ENCODE measurements around the gene IGLON5. TPM values are rescaled to one million over a fixed set of nuclear protein-coding genes. Genes with fewer than 3 reads are reported as not detected.

The IGLON5 gene
- polyA plus RNA-seq, 3 donors from 2014 or later = not detected

DNA sequence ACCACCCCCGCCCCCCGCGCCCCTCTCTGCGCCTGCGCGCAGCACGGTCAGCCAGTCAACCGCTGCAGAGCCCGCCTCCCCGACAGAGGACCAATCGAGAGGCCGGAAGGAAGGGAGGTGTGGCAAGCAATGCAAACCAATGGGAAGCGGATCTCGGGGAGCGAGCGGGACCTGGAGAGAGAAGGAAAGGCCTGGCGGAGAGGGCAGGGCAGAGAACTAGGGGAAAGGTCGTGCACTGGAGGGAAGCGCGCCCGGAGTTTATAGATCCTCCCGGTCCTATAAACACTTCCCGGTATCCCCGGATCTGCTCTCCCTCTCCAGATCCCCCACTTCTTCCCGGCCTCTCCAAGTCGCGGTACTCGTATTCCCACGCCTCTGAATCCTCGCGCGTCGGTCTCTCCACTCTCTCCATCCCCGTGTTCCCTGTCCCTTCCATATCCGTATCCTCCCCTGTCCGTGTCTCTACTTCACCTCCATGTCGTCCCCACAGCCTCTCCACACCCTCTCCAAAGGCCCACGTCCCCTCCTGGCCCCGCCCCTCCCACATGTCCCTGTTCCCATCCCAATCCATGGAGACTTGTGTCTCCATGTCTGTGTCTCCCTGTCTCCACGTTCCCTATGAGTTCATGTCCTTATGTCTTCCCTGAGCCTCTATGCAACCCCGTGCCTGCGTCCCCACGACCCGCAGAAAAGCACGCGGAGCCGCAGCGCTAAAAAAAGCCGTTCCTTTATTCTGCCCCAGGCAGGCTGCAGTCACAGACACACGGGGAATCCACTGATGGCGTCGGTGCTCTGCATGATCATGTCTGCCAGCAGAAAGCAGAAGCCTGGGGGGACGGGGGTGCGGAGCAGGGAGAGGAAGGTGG is 55.2 kb downstream of the IGLON5 start:
- DNase-seq = peak; percentile 88 to 89 (median 89)
- H3K4me3 Mint-ChIP-seq = peak overlapping the region; percentile 94 to 100 (median 98)
- peaks cover 16 to 21% (median 17%) of the 10 kb centered on the region in 3 donors for H3K36me3 Mint-ChIP-seq
- peaks cover 42 to 69% of the 10 kb centered on the region in 2 donors for H3K4me1 Mint-ChIP-seq
- peak overlapping the region; percentile 94 to 100 (median 100) for H3K27ac Mint-ChIP-seq
- H3K27me3 Mint-ChIP-seq (ENCODE audit: low read depth in 3 of 3) = peaks cover 21 to 36% (median 23%) of the 10 kb centered on the region in 3 donors
- H3K9me3 Mint-ChIP-seq = no peaks in the 10 kb centered on the region

DNA sequence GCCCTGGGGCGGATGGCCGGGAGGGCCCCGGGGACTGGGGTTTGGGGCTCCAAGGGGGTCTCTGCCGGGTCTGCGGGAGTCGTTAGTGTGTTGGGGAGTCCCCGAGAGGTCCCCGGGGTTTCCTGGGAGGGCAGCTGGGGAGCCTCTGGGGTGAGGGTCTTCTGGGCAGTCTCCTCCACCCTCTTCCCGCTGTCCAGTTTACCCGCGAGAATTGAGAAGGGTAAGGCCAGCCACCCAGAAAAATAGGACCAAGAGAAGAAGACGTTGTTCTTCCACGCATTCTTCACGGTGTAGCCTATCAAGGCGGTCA is 55.8 kb downstream of the IGLON5 start:
- peaks cover 21 to 40% (median 23%) of the 10 kb centered on the region in 3 donors for H3K27me3 Mint-ChIP-seq (ENCODE audit: low read depth in 3 of 3)
- H3K27ac Mint-ChIP-seq = peak overlapping the region; percentile 94 to 100 (median 100)
- H3K4me3 Mint-ChIP-seq = peak overlapping the region; percentile 94 to 100 (median 98)
- peaks cover 42 to 64% of the 10 kb centered on the region in 2 donors for H3K4me1 Mint-ChIP-seq
- H3K36me3 Mint-ChIP-seq = peaks cover 17 to 27% (median 22%) of the 10 kb centered on the region in 3 donors
- no peaks in the 10 kb centered on the region for H3K9me3 Mint-ChIP-seq
- peak in 1 of 3 donors; percentile 51 for DNase-seq

DNA sequence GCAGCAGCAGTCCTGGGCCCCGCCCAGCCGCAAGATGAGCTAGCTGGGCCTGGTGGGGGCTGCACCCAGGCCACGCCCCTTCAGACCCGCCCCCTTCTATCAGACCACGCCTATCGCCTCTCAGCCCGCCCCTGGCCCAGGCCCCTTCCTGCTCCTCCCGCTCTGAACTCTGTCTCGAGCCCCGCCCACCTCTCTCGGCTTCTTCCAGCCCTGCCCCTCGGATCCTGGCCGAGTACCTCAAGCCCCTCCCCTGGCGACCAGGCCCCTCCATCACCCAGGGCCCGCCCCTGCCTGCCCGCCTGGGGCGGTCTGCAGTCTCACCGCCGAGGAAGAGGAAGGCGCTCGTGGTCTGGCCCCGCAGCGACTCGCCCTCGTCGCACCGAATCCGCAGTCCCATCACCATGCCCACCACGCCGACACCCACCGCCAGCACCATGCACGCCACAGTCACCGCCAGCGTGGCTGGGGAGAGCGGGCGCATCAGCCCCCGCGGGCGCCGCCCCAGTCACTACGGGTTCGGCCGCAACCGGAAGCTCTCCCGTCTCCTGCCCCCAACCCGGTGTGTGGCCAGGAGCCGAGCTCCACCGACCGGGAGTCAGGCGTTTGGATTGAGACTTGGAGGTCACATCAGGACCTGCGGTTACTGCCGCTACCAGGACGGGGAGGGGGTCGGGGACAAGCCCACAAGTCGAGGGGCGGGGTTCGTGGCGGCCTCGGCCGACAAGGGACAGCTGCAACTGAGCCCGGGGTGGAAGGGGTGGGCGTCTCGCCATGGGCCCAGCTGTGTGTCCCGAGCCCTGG is 56.3 kb downstream of the IGLON5 start:
- Mint-ChIP-seq H3K36me3 (peaks cover 17 to 27% (median 22%) of the 10 kb centered on the region in 3 donors), H3K27me3 (ENCODE audit: low read depth in 3 of 3) (peaks cover 25 to 46% (median 29%) of the 10 kb centered on the region in 3 donors), H3K9me3 (no peaks in the 10 kb centered on the region), H3K27ac (peak overlapping the region; percentile 94 to 100 (median 100)), H3K4me1 (peaks cover 40 to 62% of the 10 kb centered on the region in 2 donors), H3K4me3 (peak overlapping the region; percentile 94 to 100 (median 98))
- peak; percentile 93 to 96 (median 95) for DNase-seq

DNA sequence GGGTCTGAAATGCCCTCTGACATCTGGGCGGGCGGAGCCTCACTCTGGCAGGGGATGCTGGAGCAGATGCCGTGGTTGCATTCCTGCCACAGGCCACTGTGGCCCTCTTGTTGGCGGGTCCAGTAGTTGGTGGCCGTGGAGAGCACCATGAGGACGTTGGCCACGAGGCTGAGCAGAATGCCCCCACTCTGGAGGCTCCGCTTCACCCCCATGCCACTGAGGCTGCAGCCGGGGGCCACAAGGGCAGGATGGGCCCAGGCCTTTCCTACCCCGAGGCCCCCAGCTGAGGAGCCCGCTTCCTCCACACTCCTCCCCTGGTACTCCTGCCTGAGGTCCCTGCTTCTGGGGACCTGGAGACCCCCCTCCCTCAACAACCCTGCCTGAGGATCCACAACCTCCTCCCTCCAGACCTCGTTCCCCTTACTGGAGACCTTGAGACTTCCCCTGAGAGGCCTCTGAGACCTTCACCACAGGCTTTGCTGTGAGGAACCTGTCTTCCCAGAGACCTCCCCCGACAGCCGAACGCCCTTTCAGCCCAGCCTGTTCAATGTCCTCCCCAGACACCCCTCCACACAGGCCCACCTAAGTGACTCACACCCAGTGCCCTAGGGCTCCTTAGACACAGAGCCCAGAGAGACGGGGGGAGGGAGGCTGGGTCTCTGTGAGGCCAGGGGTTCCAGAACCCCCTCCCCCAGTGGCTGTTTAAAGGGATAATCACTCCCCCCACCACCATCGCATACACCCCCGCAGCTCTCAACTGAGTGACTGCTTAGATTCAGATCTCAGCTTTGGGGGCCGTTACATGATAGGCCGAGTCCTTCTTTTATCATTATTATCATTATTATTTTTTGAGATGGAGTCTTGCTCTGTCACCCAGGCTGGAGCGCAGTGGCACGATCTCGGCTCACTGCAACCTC is 57.2 kb downstream of the IGLON5 start, which contains the start of gene CLDND2:
Gene CLDND2, minus strand, starts transcription at position 638 of the 917 bp plus-strand sequence. Its CDS starts 426 bp downstream, at position 212.
- peaks cover 28 to 52% (median 32%) of the 10 kb centered on the region in 3 donors for H3K27me3 Mint-ChIP-seq (ENCODE audit: low read depth in 3 of 3)
- peaks cover 17 to 27% (median 22%) of the 10 kb centered on the region in 3 donors for H3K36me3 Mint-ChIP-seq
- peak; percentile 66 to 70 (median 66) for DNase-seq
- no peaks in the 10 kb centered on the region for H3K9me3 Mint-ChIP-seq
- peaks cover 45 to 62% of the 10 kb centered on the region in 2 donors for H3K4me1 Mint-ChIP-seq
- peak within 1 kb of the TSS; percentile 94 to 100 (median 100) for H3K27ac Mint-ChIP-seq
- H3K4me3 Mint-ChIP-seq = peak within 1 kb of the TSS; percentile 94 to 100 (median 98)

DNA sequence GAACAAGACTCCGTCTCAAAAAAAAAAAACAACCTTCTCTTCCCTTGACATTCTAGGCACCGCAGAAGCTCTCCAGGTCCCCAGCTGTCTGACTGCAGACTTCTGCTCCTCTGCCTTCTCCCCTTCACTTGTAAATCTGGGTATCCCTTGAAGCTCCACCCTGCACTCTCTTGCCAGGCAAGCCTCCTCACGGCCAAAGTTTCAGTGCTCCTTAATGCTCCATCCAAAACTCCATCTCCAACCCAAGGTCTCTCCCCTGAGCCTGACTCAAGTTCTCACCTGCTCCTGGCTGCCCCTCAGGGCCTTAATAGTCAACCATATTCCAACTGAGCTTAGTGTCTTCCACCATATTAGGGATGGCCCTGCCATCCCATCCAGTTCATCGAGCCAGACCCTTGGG is 58.8 kb downstream of the IGLON5 start:
- Mint-ChIP-seq H3K4me3 (peak overlapping the region; percentile 94 to 100 (median 98)), H3K9me3 (no peaks in the 10 kb centered on the region), H3K4me1 (peaks cover 50 to 66% of the 10 kb centered on the region in 2 donors), H3K36me3 (peaks cover 17 to 27% (median 22%) of the 10 kb centered on the region in 3 donors), H3K27ac (peak overlapping the region; percentile 94 to 100 (median 100)), H3K27me3 (ENCODE audit: low read depth in 3 of 3) (peaks cover 30 to 57% (median 33%) of the 10 kb centered on the region in 3 donors)
- no peak for DNase-seq

DNA sequence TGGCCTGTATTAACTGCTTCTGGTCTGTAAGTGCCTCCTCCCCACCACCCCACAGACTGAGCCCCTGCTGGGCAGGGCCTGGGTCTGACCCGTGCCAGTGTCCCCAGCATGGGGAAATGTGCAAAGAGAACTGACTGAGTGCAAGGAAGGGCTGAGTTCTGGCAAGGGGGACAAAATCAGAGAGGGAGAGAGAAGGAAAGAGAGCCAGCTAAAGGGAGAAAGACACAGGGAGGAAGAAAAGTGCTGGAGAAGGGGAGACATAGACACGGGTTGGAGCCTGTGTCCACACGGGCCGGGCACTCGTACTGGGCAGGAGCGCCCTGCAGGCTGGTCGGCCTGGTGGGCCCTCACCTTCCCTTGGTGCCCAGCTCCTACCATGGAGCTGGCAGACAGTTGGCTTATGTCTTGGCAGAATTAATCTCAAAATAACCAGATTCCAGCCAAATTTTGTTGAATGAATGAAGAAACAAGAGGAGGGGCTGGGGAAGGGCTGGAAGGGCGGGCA is 59.8 kb downstream of the IGLON5 start:
- no peak for DNase-seq
- no peaks in the 10 kb centered on the region for H3K9me3 Mint-ChIP-seq
- peak overlapping the region; percentile 94 to 100 (median 98) for H3K4me3 Mint-ChIP-seq
- H3K27ac Mint-ChIP-seq = peak overlapping the region; percentile 94 to 100 (median 100)
- peaks cover 52 to 66% of the 10 kb centered on the region in 2 donors for H3K4me1 Mint-ChIP-seq
- peaks cover 17 to 27% (median 22%) of the 10 kb centered on the region in 3 donors for H3K36me3 Mint-ChIP-seq
- H3K27me3 Mint-ChIP-seq (ENCODE audit: low read depth in 3 of 3) = peaks cover 29 to 59% (median 38%) of the 10 kb centered on the region in 3 donors

DNA sequence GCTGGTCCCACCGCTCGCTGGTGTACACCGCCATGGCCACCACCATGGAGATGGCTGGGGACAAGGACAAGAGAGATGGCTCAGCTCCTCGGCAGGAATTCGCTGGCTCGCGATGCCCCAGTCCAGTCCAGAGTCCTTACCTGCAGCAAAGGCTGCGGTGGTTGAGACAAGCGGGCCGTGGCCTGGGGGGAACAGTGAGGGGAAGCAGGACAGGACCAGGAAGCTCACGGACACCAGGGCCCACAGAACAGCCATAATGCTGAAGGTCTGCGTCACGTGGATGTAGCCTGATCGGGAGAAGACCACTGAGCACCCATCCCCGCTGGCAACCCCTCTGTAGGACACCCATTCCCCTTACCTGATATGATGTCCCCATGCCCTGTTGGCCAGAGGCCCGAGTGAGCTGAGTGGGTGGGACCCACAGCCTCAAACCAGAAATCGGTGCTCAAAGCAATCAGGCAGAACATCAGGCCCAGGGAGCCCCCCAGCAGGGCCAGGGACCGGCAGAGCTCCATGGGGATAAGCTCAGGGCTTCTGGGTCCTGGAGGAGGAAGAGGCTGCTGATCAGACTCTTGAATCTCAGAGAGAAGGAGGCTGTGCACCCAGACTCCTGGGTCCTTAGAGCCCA is 60.7 kb downstream of the IGLON5 start:
- H3K36me3 Mint-ChIP-seq = peaks cover 17 to 27% (median 22%) of the 10 kb centered on the region in 3 donors
- H3K4me1 Mint-ChIP-seq = peaks cover 57 to 66% of the 10 kb centered on the region in 2 donors
- no peak for DNase-seq
- H3K4me3 Mint-ChIP-seq = peak overlapping the region; percentile 94 to 100 (median 98)
- peaks cover 23 to 55% (median 30%) of the 10 kb centered on the region in 3 donors for H3K27me3 Mint-ChIP-seq (ENCODE audit: low read depth in 3 of 3)
- peak overlapping the region; percentile 94 to 100 (median 100) for H3K27ac Mint-ChIP-seq
- no peaks in the 10 kb centered on the region for H3K9me3 Mint-ChIP-seq

DNA sequence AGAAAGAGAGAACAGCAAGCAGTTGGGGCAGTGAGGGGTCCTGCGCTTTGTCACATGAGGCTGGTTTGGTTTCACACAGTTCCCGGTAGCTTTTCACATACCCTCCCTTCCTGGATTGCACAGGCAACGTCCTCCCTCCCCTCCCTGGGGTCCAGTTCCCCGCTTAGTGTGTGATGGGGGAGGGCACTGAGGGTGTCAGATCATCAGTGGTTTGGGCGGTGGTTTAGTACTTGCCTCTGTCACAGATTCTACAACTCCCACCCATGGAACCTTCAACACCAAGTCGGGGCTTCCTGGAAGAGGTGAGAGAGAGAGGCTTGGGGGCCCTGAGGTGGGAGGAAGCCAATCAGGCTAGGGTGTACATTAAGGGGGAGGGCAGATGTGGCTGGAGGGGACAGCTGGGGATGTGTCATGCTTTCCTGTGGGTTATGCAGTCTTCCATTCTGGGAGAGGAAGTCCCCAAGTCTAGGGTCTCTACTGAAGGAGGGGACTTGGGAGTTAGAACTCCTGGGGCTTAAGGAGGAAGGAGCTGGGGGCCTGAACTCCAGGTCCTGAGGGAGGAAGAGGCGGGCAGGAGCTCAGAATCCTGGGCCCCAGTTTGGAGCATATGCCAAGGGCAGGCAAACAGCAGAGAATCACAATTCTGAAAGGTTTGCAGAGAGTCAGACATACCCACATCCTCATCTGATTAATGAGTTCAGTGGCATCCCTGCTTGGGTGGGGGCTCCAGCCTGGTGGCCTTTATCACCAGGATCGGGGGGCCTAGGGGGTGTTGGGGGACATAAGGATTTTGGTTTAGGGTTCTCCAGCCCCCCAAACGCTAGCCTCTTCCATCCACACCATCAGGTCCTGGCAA is 61.4 kb downstream of the IGLON5 start, which contains the start of gene NKG7:
Gene NKG7, minus strand, starts transcription at position 6 of the 856 bp plus-strand sequence. CDS start 119 bp downstream, outside the sequence.
- Mint-ChIP-seq H3K4me3 (peak within 1 kb of the TSS; percentile 94 to 100 (median 98)), H3K27ac (peak within 1 kb of the TSS; percentile 94 to 100 (median 100)), H3K4me1 (peaks cover 53 to 62% of the 10 kb centered on the region in 2 donors), H3K36me3 (peaks cover 17 to 27% (median 22%) of the 10 kb centered on the region in 3 donors), H3K9me3 (no peaks in the 10 kb centered on the region), H3K27me3 (ENCODE audit: low read depth in 3 of 3) (peaks cover 18 to 50% (median 24%) of the 10 kb centered on the region in 3 donors)
- peak; percentile 97 to 98 (median 98) for DNase-seq

DNA sequence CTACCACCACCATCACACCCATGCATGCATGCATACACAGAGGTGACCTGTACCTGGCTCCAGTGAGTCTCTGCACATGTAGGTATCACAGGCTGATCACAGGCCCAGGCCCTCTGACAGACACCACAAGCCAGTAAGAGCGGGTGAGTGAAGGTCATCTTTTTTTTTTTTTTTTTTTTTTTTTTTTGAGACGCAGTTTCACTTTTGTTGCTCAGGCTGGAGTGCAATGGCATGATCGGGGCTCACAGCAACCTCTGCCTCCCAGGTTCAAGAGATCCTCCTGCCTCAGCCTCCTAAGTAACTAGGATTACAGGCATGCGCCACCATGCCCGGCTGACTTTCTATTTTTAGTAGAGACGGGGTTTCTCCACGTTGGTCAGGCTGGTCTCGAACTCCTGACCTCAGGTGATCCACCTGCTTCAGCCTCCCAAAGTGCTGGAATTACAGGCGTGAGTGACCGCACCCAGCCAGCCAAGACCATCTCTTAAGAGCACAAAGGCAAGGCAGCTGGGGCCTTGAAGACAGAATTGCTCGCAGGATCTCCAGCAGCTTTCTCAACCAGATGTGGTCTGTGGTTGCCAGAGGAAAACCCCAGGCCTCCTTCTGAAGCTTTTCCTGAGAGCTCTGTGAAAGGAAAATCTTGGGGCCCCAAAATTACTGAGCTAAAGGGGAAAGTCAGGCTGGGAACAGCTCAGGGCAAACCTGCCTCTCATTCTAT is 64.2 kb downstream of the IGLON5 start:
- Mint-ChIP-seq H3K27me3 (ENCODE audit: low read depth in 3 of 3) (peaks cover 14 to 38% (median 17%) of the 10 kb centered on the region in 3 donors), H3K9me3 (no peaks in the 10 kb centered on the region), H3K27ac (peak overlapping the region; percentile 94 to 100 (median 100)), H3K4me1 (peaks cover 63 to 66% of the 10 kb centered on the region in 2 donors), H3K4me3 (peak overlapping the region; percentile 79 to 100 (median 88)), H3K36me3 (peaks cover 10 to 15% (median 15%) of the 10 kb centered on the region in 3 donors)
- DNase-seq = peak; percentile 62 to 73 (median 67)

DNA sequence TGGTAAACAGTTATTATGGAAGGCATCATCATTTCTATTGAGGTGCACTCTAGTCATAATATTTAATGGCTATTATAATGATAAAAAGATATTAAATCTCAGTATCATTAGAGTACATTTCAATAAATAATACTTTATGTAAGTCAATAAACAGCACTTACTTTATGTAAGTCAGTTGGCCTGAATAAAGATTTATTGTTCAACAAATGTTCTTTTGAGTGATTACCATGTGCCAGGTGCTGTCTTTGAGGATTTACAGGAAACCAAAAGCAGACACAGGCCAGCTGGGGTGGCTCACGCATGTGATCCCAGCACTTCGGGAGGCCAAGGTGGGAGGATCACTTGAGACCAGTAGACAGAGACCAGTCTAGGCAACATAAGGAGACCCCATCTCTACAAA is 66.0 kb downstream of the IGLON5 start:
- no peak overlapping the region for H3K27ac Mint-ChIP-seq
- no peaks in the 10 kb centered on the region for H3K9me3 Mint-ChIP-seq
- H3K36me3 Mint-ChIP-seq = no peaks in the 10 kb centered on the region
- H3K4me3 Mint-ChIP-seq = no peak overlapping the region
- H3K4me1 Mint-ChIP-seq = peaks cover 80 to 84% of the 10 kb centered on the region in 2 donors
- H3K27me3 Mint-ChIP-seq (ENCODE audit: low read depth in 3 of 3) = peaks cover 15 to 30% (median 15%) of the 10 kb centered on the region in 3 donors
- DNase-seq = no peak

DNA sequence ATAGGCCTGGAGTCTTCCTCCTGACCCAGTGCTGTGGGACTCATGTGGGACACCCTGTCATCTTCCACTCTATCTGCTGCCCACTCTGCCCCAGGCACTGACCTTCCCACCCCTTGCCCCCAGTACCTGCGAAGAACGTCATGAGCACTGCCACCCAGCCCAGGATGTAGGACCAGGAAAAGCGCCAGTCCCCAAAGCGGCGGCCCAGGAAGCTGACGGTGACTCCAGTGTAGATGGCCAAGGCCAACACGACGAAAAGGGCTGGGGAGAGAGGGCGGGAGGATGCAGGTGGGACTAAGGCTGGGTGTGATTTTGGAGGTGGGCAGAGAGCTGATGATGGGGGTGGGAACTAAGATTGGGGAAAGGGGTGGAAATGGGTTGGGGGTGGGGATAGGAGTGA is 68.9 kb downstream of the IGLON5 start:
- Mint-ChIP-seq H3K27ac (peak overlapping the region; percentile 59 to 90 (median 84)), H3K36me3 (no peaks in the 10 kb centered on the region), H3K9me3 (no peaks in the 10 kb centered on the region), H3K4me3 (peak overlapping the region in 4 of 5 donors; percentile 65 to 80 (median 72)), H3K27me3 (ENCODE audit: low read depth in 3 of 3) (peaks cover 5 to 13% (median 8%) of the 10 kb centered on the region in 3 donors), H3K4me1 (peaks cover 72 to 76% of the 10 kb centered on the region in 2 donors)
- DNase-seq = no peak

Measured in immature natural killer cell (primary cell).